Mesenchymal stem cell (in vitro differentiated cells and primary cell): Measurements from ENCODE around the gene PAPSS2.

Experiments
- DNase-seq: peaks from one replicate; pipeline ENCODE4 v3.0.0-alpha.2; 2013
- H2AFZ ChIP-seq: one replicate; pipeline ENCODE4 v1.6.1; 2013; ENCODE audit warnings: low read depth, mild to moderate bottlenecking, control low read depth, inconsistent platforms, low read length, moderate library complexity
- H2AK5ac ChIP-seq: 2 replicates; pipeline ENCODE4 v1.6.1; 2013; ENCODE audit warnings: low read length, moderate library complexity, mild to moderate bottlenecking, inconsistent platforms; ENCODE audit not compliant: severe bottlenecking
- H2BK120ac ChIP-seq: one replicate; pipeline ENCODE4 v1.6.1; 2013; ENCODE audit warnings: low read depth, mild to moderate bottlenecking, inconsistent platforms, low read length, moderate library complexity
- H2BK12ac ChIP-seq, 2 experiments: one replicate each; pipeline ENCODE4 v1.6.1; 2013; ENCODE audit warnings: inconsistent platforms in 2 of 2, low read length in 2 of 2, mild to moderate bottlenecking in 2 of 2, moderate library complexity in 2 of 2, control low read depth in 1 of 2
- H2BK15ac ChIP-seq: one replicate; pipeline ENCODE4 v1.6.1; 2013; ENCODE audit warnings: mild to moderate bottlenecking, low read depth, inconsistent platforms; ENCODE audit not compliant: poor library complexity, severe bottlenecking
- H2BK5ac ChIP-seq: 2 replicates; pipeline ENCODE4 v1.6.1; 2013; ENCODE audit warnings: low read depth, mild to moderate bottlenecking, low read length, control low read depth, inconsistent platforms; ENCODE audit not compliant: poor library complexity, severe bottlenecking
- H3K14ac ChIP-seq, 2 experiments: one replicate each; pipeline ENCODE4 v1.6.1; 2013; ENCODE audit warnings: inconsistent platforms in 2 of 2, low read length in 2 of 2, control low read depth in 1 of 2, mild to moderate bottlenecking in 1 of 2, moderate library complexity in 1 of 2
- H3K18ac ChIP-seq, 2 experiments: one replicate each; pipeline ENCODE4 v1.6.1; 2013; ENCODE audit warnings: inconsistent platforms in 2 of 2, low read length in 2 of 2, control low read depth in 1 of 2, low read depth in 1 of 2, mild to moderate bottlenecking in 1 of 2
- H3K23ac ChIP-seq, 2 experiments: one replicate each; pipeline ENCODE4 v1.6.1; 2013; ENCODE audit warnings: inconsistent platforms in 2 of 2, low read length in 2 of 2, mild to moderate bottlenecking in 2 of 2, moderate library complexity in 2 of 2, control low read depth in 1 of 2
- H3K27ac ChIP-seq: 2 replicates; pipeline ENCODE4 v1.5.1; 2013; ENCODE audit warnings: mild to moderate bottlenecking, moderate library complexity, low read length, control low read depth, inconsistent platforms; ENCODE audit not compliant: poor library complexity, severe bottlenecking
- H3K27me3 ChIP-seq, 2 experiments: 2 replicates each; pipeline versions ENCODE4 v1.6.1 to v1.7.0; 2013; ENCODE audit warnings: low read length in 2 of 2, mild to moderate bottlenecking in 2 of 2, moderate library complexity in 2 of 2, control low read depth in 1 of 2, inconsistent platforms in 1 of 2; ENCODE audit not compliant: control insufficient read depth in 1 of 2, insufficient read depth in 1 of 2
- H3K36me3 ChIP-seq, 2 experiments: 2 replicates each; pipeline versions ENCODE4 v1.6.1 to v1.7.0; 2013; ENCODE audit warnings: low read length in 2 of 2, control low read depth in 1 of 2, inconsistent platforms in 1 of 2, low read depth in 1 of 2, mild to moderate bottlenecking in 1 of 2; ENCODE audit not compliant: insufficient read depth in 2 of 2, control insufficient read depth in 1 of 2
- H3K4ac ChIP-seq, 2 experiments: one replicate each; pipeline ENCODE4 v1.6.1; 2013; ENCODE audit warnings: inconsistent platforms in 2 of 2, low read length in 2 of 2, mild to moderate bottlenecking in 2 of 2, moderate library complexity in 2 of 2, control low read depth in 1 of 2, low read depth in 1 of 2
- H3K4me1 ChIP-seq: 2 replicates; pipeline ENCODE4 v1.6.1; 2013; ENCODE audit warnings: low read depth, low read length, control low read depth; ENCODE audit not compliant: control insufficient read depth, insufficient read depth
- H3K4me2 ChIP-seq: 2 replicates; pipeline ENCODE4 v1.6.1; 2013; ENCODE audit warnings: low read length, mild to moderate bottlenecking, inconsistent platforms; ENCODE audit not compliant: poor library complexity, severe bottlenecking
- H3K4me3 ChIP-seq, 2 experiments: 2 replicates each; pipeline versions ENCODE4 v1.5.1 to v1.7.0; 2013; ENCODE audit warnings: low read length in 2 of 2, mild to moderate bottlenecking in 2 of 2, control low read depth in 1 of 2, low read depth in 1 of 2; ENCODE audit not compliant: insufficient read depth in 1 of 2
- H3K79me1 ChIP-seq: replicated peaks from 2 replicates; pipeline ENCODE4 v1.6.1; 2013; ENCODE audit warnings: mild to moderate bottlenecking, control low read depth, low read length, inconsistent platforms; ENCODE audit not compliant: poor library complexity, severe bottlenecking
- H3K9ac ChIP-seq: 2 replicates; pipeline ENCODE4 v1.7.0; 2013; ENCODE audit warnings: mild to moderate bottlenecking, low read length, moderate library complexity
- H3K9me3 ChIP-seq: 2 replicates; pipeline ENCODE4 v1.7.0; 2013; ENCODE audit warnings: mild to moderate bottlenecking, low read length; ENCODE audit not compliant: control insufficient read depth
- H4K8ac ChIP-seq: one replicate; pipeline ENCODE4 v1.6.1; 2013; ENCODE audit warnings: inconsistent platforms, mild to moderate bottlenecking, low read length, moderate library complexity
- H4K91ac ChIP-seq: one replicate; pipeline ENCODE4 v1.6.1; 2013; ENCODE audit warnings: mild to moderate bottlenecking, low read length, inconsistent platforms
- WGBS: methylation state at CpG from one replicate; pipeline ENCODE4 v1.1.7; 2013; ENCODE audit warnings: mixed read lengths; 5-methylcytosine and 5-hydroxymethylcytosine counted together

PAPSS2 gene

GRCh38 chr10:87652261-87652660 is 7.4 kb upstream of the PAPSS2 start:
- no peak overlapping the region for H4K8ac ChIP-seq
- H2BK15ac ChIP-seq, result no peak overlapping the region
- no peak overlapping the region for H3K4me3 ChIP-seq
- no peak overlapping the region for H3K9ac ChIP-seq
- H3K27ac ChIP-seq, result no peak overlapping the region
- no peak overlapping the region for H2AFZ ChIP-seq
- H2BK120ac ChIP-seq, result no peak overlapping the region
- no peak overlapping the region for H2AK5ac ChIP-seq
- H3K4me1 ChIP-seq, result peaks cover 2% of the 10 kb centered on the region
- no peak overlapping the region for H3K23ac ChIP-seq
- no peak overlapping the region for H3K18ac ChIP-seq
- 100% methylated on average over 1 of the region's 1 CpG for WGBS
- DNase-seq, result no peak
- H3K27me3 ChIP-seq, result no peaks in the 10 kb centered on the region
- no peak overlapping the region for H2BK5ac ChIP-seq
- H3K79me1 ChIP-seq, result no peaks in the 10 kb centered on the region
- H4K91ac ChIP-seq, result no peak overlapping the region
- H3K4ac ChIP-seq, result no peak overlapping the region
- H3K9me3 ChIP-seq, result no peaks in the 10 kb centered on the region
- H3K4me2 ChIP-seq, result no peak overlapping the region
- no peaks in the 10 kb centered on the region for H3K36me3 ChIP-seq
- H2BK12ac ChIP-seq, result no peak overlapping the region
- H3K14ac ChIP-seq, result no peak overlapping the region

- H3K27me3 ChIP-seq, result no peaks in the 10 kb centered on the region
- no peak overlapping the region for H2AFZ ChIP-seq
- no peak overlapping the region for H3K9ac ChIP-seq
- H3K9me3 ChIP-seq, result no peaks in the 10 kb centered on the region
- no peak overlapping the region for H3K23ac ChIP-seq
- H3K14ac ChIP-seq, result no peak overlapping the region
- H3K18ac ChIP-seq, result no peak overlapping the region
- no peak overlapping the region for H2BK12ac ChIP-seq
- no peak overlapping the region for H2BK15ac ChIP-seq
- no peak overlapping the region for H2BK120ac ChIP-seq
- H2AK5ac ChIP-seq, result no peak overlapping the region
- no peak overlapping the region for H2BK5ac ChIP-seq
- 97% methylated on average over 1 of the region's 1 CpG for WGBS
- H4K8ac ChIP-seq, result no peak overlapping the region
- no peaks in the 10 kb centered on the region for H3K79me1 ChIP-seq
- no peak overlapping the region for H3K4me3 ChIP-seq
- H3K4me2 ChIP-seq, result no peak overlapping the region
- no peaks in the 10 kb centered on the region for H3K36me3 ChIP-seq
- peaks cover 10% of the 10 kb centered on the region for H3K4me1 ChIP-seq
- no peak overlapping the region for H4K91ac ChIP-seq
- no peak overlapping the region for H3K4ac ChIP-seq
- H3K27ac ChIP-seq, result no peak overlapping the region
- no peak for DNase-seq
Observed at GRCh38 chr10:87654212-87654611, 5.5 kb upstream of the PAPSS2 start.

- no peak overlapping the region for H4K91ac ChIP-seq
- H3K4ac ChIP-seq, result no peak overlapping the region
- no peak overlapping the region for H4K8ac ChIP-seq
- H2AFZ ChIP-seq, result no peak overlapping the region
- H3K23ac ChIP-seq, result no peak overlapping the region
- no peak overlapping the region for H3K4me3 ChIP-seq
- H3K14ac ChIP-seq, result no peak overlapping the region
- 44% methylated on average over 4 of the region's 4 CpGs for WGBS
- H2BK5ac ChIP-seq, result no peak overlapping the region
- no peak overlapping the region for H3K4me2 ChIP-seq
- no peak overlapping the region for H3K18ac ChIP-seq
- no peak overlapping the region for H2BK15ac ChIP-seq
- no peak overlapping the region for H2BK12ac ChIP-seq
- peaks cover 15% of the 10 kb centered on the region for H3K4me1 ChIP-seq
- no peaks in the 10 kb centered on the region for H3K36me3 ChIP-seq
- peak; percentile 69 for DNase-seq
- no peak overlapping the region for H2AK5ac ChIP-seq
- H3K9me3 ChIP-seq, result no peaks in the 10 kb centered on the region
- H2BK120ac ChIP-seq, result no peak overlapping the region
- H3K27ac ChIP-seq, result peak overlapping the region; percentile 33
- H3K79me1 ChIP-seq, result peaks cover 9% of the 10 kb centered on the region
- no peaks in the 10 kb centered on the region for H3K27me3 ChIP-seq
- H3K9ac ChIP-seq, result peak overlapping the region; percentile 60
Observed at GRCh38 chr10:87656431-87657072, 3.1 kb upstream of the PAPSS2 start.

GRCh38 chr10:87657371-87657770 is 2.3 kb upstream of the PAPSS2 start:
- Histone ChIP-seq H3K9ac (peak overlapping the region; percentile 60), H3K27ac (peak overlapping the region; percentile 15), H2AK5ac (no peak overlapping the region), H3K4me3 (no peak overlapping the region), H2AFZ (no peak overlapping the region), H3K27me3 (no peaks in the 10 kb centered on the region), H3K23ac (no peak overlapping the region), H3K36me3 (no peaks in the 10 kb centered on the region), H3K4me1 (peaks cover 13% of the 10 kb centered on the region), H4K91ac (no peak overlapping the region), H3K9me3 (no peaks in the 10 kb centered on the region), H3K18ac (no peak overlapping the region), H3K79me1 (peaks cover 12% of the 10 kb centered on the region), H2BK15ac (no peak overlapping the region), H3K4ac (no peak overlapping the region), H2BK12ac (no peak overlapping the region), H2BK5ac (no peak overlapping the region), H2BK120ac (no peak overlapping the region), H3K14ac (no peak overlapping the region), H4K8ac (no peak overlapping the region), H3K4me2 (no peak overlapping the region)
- DNase-seq, result peak; percentile 84
- WGBS, result 8% methylated on average over 3 of the region's 5 CpGs
